GM18508 (cell line): Measurements from ENCODE around the gene ATG3.
"Not testable (repeated sequence)": the region's sequence is repeated elsewhere in the genome, so short reads cannot be mapped to it uniquely, and the experiment has no call there.

Experiments
- ATAC-seq: cut with Tn5 transposase; IDR thresholded peaks from one replicate; pipeline ENCODE4 v1.9.1; 2021; ENCODE audit warnings: moderate number of reproducible peaks; ENCODE audit not compliant: insufficient read depth, unreplicated experiment

The ATG3 gene

DNA sequence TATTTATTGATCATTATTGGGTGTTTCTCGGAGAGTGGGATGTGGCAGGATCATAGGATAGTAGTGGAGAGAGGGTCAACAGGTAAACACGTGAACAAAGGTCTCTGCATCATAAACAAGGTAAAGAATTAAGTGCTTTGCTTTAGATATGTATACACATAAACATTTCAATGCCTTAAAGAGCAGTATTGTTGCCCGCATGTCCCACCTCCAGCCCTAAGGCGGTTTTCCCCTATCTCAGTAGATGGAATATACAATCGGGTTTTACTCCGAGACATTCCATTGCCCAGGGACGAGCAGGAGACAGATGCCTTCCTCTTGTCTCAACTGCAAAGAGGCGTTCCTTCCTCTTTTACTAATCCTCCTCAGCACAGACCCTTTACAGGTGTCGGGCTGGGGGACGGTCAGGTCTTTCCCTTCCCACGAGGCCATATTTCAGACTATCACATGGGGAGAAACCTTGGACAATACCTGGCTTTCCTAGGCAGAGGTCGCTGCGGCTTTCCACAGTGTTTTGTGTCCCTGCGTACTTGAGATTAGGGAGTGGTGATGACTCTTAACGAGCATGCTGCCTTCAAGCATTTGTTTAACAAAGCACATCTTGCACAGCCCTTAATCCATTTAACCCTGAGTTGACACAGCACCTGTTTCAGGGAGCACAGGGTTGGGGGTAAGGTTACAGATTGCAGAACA, 2.6 kb upstream of the ATG3 start:
- not testable (repeated sequence) for ATAC-seq

DNA sequence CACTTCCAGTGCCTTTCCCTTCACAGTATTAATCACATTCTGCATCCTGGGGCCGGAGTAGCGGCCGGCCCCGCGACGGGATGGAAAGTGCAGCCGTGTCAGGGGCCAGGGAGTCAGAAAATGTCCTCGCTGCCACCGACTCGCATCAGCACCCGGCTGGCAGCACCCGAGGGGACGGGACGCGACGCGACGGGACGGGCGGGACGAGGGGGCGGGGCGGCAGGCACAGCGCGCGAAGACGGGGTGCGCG, 353 bp downstream of the ATG3 start:
- ATAC-seq = peak; percentile 20

- peak; percentile 9 for ATAC-seq
Measured at GRCh38 chr3:112560721-112561483, 860 bp downstream of the ATG3 start.

GRCh38 chr3:112560307-112560706, 1.5 kb downstream of the ATG3 start:
- no peak for ATAC-seq

DNA sequence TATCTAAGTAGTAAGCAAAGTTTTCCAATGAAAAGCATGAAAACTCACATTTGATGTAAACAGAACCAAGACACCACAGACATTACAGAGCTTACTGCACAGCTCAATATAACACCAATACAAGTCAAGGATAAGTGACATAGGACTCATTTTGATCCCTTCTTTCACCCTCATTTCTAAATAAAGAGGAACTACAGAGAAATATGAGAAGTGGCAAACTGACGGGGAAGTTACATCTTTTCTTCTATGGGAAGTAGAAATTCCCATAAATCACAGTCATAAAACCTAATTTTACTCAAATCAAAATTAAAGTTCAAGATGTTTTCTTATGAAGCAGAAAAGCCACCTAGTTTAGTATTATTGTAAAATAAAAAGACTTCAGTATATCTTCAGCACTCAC, 3.8 kb downstream of the ATG3 start:
- ATAC-seq = no peak

DNA sequence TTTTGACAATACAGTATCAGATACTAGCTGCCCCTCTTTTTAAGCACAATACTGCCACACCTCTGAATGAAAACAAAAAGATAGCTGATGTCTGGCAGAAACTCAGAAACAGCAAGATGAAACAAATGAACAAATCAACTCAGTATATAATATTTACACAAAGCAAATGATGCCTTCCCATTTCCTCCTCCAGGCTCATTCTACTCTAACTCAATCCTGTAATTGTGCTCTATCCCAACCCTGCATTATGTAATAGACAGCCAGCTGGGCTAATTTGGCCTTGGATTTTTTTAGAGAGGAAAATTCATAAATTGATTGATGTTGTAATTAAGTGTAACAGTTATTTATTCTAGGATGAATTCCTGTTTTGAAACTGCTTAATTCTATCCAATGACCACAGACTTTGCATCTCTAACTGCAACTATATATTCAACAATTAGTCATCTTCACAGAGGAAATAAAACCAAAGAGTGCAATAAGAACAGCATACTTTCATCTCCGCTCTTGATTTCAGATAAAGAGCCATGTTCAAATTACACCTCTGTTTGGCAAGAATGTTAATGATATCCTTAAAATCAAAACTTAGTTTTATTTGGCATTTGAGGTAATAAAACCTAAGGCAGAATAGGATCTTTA, 6.1 kb downstream of the ATG3 start:
- ATAC-seq = no peak

GRCh38 chr3:112550859-112551258, 10.9 kb downstream of the ATG3 start:
- ATAC-seq = no peak

DNA sequence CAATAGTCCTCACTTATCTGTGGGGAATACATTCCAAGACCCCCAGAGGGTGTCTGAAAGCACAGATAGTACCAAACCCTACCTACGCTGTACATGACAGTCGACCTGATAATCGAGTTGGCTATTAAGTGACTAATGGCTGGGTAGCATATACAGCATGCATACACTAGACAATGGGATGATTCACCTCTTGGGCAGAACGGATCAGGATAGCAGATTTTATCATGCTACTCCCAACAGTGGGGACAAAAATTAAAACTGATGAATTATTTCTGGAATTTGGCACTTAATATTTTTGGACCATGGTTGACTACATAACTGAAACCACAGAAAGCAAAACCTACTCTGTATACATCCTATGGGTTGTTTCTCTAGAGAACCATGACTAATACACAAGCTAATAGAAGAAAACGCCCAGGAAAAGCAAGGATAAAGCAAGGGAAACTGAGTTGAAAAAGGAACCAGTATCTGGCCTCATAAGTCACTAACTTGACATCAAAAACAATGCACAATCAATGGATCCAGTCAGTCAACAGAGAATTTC, 15.5 kb downstream of the ATG3 start:
- no peak for ATAC-seq

DNA sequence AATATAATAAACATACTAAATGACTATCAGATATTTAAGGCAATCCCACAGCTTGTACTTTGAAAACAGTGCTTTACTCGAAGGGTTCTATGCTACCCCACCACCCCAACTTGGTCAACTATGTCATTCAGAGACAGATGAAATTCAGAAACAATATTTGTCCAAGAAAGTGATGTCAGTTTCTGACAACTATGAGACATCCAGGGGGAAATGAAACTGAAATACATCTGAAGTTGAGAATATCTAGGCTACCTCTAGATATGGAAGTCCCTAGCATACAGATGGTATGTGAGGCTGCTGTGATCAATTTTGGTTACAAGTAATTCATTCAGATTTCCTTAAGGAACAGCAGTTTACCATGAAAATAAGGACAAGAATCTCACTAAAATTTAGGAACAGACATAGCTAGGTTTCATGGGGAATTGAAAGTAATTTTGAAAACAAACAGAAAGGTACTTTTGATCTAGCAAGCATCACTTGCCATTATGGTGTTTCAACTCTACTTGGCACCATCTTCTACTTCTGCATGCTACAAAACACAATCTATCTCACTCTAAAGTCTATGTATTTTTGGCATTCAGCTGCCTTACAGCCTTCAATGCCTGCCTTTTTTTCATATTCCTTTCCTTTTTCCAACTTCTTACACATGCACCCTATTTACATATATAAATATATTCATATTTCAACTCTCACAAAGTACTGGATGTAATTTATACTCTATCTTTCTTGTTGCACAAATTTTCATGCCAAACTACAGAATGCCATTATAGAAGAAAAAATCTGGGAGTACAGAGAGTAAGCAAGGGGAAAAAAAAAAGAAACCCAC, 21.7 kb downstream of the ATG3 start:
- peak; percentile 89 for ATAC-seq

GRCh38 chr3:112531358-112531781, 30.4 kb downstream of the ATG3 start:
- no peak for ATAC-seq

DNA sequence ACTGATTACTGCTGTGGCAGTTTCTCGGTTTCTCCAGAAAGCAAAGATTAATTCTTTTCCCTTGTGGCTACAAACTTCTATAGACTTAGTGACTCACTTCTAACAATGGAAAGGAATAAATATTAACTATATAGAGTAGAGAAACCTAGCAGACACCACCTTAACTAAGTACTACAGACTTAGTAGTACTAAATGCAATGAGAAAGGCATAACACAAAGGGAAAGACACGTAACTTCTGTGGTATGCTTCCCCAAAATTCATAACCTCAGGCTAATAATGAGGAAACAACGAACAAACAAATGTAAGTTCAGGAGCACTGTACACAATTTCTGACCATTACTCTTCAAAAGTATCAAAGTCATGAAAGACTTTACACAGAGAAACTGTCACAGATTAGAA, 31.2 kb downstream of the ATG3 start:
- no peak for ATAC-seq

DNA sequence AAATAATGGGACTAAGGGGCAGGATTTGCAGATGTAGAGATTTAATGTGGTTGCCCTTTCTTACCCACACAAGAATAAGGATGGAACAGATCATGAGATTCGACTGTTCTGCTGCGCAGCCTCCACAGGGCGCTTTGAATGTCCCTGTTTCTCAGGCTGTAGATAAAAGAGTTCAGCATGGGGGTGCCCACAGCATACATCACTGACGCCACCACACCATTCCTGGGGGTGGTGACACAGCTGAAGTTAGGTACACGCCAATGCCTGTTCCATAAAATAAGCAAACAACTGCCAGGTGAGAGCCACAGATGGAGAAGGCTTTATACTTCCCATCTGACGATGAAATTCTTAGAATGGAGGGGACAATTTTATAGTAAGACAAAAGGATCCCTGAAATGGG, 37.6 kb downstream of the ATG3 start:
- ATAC-seq = not testable (repeated sequence)

DNA sequence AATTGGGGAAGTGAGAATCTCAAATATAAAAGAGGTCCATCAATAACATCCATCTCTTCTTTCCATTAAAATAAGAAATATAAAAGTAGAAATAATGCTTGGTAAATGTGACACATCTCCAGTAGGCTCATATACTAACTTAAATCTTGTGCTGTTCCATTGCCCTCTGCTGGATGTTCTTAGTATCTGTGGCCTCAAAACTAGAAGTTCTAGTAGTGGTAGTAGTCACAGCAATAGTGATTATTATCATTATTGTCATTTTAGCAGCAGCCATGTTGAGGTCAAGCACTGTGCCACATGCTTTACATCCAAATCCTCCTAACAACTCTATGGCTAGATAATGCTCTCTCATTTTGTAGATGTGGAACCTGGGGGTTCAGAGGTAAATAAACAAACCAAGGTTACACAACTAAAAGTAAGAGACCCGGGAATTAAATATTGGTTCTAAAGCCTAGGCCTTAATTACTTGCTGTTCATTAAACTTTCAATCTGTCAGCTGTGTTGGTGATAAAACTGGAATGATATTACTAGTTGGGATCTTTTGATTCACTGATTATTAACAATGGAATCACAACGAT, 42.2 kb downstream of the ATG3 start:
- ATAC-seq = peak; percentile 36

DNA sequence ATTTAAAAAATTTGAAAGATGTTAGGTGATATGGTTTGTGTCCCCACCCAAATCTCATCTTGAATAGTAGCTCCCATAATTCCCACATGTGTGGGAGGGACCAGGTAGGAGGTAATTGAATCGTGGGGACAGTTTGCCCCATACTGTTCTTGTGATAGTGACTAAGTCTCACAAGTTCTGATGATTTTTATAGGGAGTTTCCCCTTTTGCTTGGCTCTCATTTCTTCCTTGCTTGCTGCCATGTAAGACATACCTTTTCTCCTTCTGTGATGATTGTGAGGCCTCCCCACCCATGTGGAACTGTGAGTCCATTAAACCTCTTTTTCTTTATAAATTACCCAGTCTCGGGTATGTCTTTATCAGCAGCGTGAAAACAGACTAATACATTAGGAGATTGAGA, 42.8 kb downstream of the ATG3 start:
- ATAC-seq = not testable (repeated sequence)

DNA sequence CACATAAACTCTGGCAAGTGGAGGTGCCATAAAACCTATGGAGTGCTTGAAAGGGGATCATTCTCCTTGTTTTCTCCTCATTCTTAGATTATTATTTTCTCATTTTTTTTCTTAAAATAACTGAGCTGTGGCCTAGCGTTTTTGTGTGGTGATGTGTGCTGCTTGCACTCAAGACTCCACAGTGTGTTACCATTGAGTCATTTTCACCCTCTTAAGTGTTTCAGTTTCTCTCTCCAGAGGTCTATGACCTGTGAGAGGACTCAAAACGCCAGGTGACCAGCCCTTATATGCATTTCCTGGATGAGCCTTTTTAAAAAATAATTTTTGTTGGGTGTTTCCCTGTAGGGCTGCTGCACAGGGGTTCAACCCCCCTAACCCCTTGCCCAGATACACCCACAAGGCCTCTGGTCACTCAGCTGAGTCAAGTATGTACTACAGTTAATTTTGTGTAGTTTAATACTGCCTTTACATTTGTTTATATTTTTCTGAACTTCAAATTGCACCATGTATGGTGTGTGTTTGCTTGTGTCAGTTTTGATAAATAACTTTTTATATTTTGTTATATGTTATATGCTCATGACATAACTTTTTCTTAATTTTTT, 47.1 kb downstream of the ATG3 start:
- ATAC-seq = peak; percentile 96

DNA sequence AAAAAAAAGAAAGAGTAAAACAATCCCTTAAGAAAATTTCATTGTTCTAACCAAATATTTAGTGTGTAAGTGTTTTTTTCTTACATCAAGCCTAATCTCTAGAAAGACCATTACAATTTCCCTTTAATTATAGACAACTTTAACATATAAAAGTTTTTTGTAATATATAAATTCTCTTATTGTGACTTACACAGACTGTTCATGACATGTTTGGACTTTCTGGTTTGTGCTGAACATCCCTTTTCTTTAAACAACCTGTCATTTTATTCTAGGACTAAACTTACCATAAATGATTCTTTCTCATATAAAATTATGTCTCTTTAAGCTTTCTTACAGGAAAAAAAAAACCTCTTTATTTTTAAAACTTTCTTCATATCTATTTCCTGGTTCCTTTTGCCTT, 49.4 kb downstream of the ATG3 start:
- ATAC-seq = no peak

DNA sequence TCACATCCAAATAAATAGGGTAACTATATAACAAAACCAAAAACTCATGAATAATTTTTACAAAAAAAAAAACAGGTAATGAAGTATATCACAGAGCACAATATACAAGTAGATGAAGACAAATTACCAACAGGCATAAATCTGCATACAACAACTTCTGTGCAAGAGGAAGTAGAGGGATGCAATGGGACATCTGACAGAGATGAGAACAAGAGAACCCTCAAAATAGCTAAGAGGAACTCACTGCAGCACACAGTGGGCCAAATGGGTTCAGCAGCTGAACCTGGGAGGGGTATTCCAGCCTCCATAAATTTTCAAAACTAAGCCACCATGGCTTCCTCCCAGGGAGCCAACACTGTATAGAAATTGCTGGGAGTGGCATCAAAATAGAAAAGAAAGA, 52.9 kb downstream of the ATG3 start:
- no peak for ATAC-seq

DNA sequence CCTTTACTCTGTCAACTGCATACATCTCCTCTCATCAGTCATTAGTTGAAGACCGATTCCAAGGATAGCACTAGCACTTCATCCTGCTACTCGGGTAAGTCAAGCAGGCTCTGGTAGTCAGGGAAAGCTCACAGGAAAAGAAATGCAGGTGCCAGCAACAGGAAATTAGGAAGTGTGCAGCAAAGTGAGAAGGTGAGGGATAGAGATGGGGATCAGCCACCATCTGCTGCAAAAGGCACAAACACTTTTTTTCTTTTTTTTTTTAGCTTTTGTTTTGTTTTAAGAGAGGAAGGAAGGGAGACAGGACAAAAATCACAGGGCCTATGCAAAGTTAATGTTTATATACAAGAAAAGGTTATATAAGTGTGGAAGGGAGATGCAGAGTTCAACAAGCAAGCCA, 53.5 kb downstream of the ATG3 start:
- no peak for ATAC-seq

DNA sequence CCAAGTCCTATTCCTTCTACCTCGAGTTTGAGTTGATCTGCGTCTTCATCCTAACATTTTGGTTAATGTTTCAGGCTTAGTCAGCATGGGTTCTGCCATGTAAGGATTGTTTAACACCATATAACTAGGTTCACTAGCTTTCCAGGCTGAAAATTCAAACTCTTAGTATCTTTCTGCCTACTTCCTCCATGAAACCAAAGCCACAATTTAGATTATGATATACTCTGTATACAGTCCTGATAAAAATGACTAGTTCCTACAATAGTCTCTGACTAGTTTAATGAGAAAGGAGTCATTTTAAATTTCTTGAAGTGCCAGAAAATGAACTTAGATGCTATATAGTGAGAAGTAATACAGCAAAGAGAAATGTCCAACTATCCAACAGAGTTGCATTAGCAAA, 55.9 kb downstream of the ATG3 start:
- no peak for ATAC-seq

GRCh38 chr3:112504123-112504522, 57.6 kb downstream of the ATG3 start:
- ATAC-seq = no peak
